SK-N-SH (cell line): ENCODE results near the gene ODAD2.

ENCODE experiments used
- CTCF ChIP-seq: fragments of 200-600 bp; sonication (generic); IDR thresholded peaks from 2 replicates; pipeline ENCODE4 v1.6.1; 2017; ENCODE audit warnings: antibody characterized with exemption, mild to moderate bottlenecking, moderate library complexity
- GABPA ChIP-seq: IDR thresholded peaks from 2 replicates; pipeline ENCODE4 v1.4.0; 2012; ENCODE audit warnings: low read depth, mild to moderate bottlenecking
- MAX ChIP-seq: IDR thresholded peaks from 2 replicates; pipeline ENCODE4 v1.4.0; 2012; ENCODE audit warnings: low read depth
- TAF1 ChIP-seq: IDR thresholded peaks from 2 replicates; pipeline ENCODE4 v1.6.1; 2012; ENCODE audit warnings: low read depth, mild to moderate bottlenecking, low read length, moderate library complexity, borderline replicate concordance
- TCF12 ChIP-seq: IDR thresholded peaks from 2 replicates; pipeline ENCODE4 v1.4.0; 2012

- no peak for TF ChIP-seq CTCF
- TF ChIP-seq TAF1 = no peak
- no peak for TF ChIP-seq MAX
- TF ChIP-seq GABPA = no peak
- no peak for TF ChIP-seq TCF12
Observed at GRCh38 chr10:27833792-27834191, 165.1 kb downstream of the ODAD2 start.
